OCI-LY7 (cell line): ENCODE data around the gene LY86. TPM values are rescaled to one million over a fixed set of nuclear protein-coding genes. Genes with fewer than 3 reads are reported as not detected.

ENCODE experiments used
- BruUV-seq: library from RNA; stranded (reverse); fragments of 400-500 nt; replicated peaks from 2 replicates; lab custom pipeline; 2021; lab: Mats Ljungman, UMichigan
- CTCF ChIA-PET: fragments of 300-600 bp; sonication (Branson Sonifier 250); formaldehyde crosslinking; loops from one replicate; lab custom pipeline; 2022; ENCODE audit warnings: antibody characterized with exemption; ENCODE audit not compliant: unreplicated experiment; lab: Charles Lee
- POLR2A ChIA-PET: fragments of 300-600 bp; sonication (Branson Sonifier 250); formaldehyde crosslinking; loops from one replicate; lab custom pipeline; 2022; ENCODE audit warnings: antibody characterized with exemption; lab: Charles Lee
- DNase-seq: peaks from one replicate; pipeline ENCODE4 v3.0.0-alpha.2; 2015; ENCODE audit warnings: low spot score
- H2AFZ ChIP-seq: fragments of 200-600 bp; sonication (generic), shearing (Covaris generic); 2 replicates; pipeline ENCODE4 v1.6.1; 2014; ENCODE audit warnings: mild to moderate bottlenecking, antibody characterized with exemption, low read length, moderate library complexity
- H3K27ac ChIP-seq: fragments of 200-600 bp; sonication (generic); 2 replicates; pipeline ENCODE4 v1.5.1; 2014; ENCODE audit warnings: mixed run types, low read depth, mild to moderate bottlenecking, moderate library complexity, low read length, inconsistent platforms; ENCODE audit not compliant: poor library complexity, severe bottlenecking
- H3K36me3 ChIP-seq: fragments of 200-600 bp; sonication (generic); 2 replicates; pipeline ENCODE4 v1.6.1; 2014; ENCODE audit warnings: mild to moderate bottlenecking, antibody characterized with exemption, low read length, moderate library complexity, mixed read lengths; ENCODE audit not compliant: insufficient read depth
- H3K4me1 ChIP-seq: fragments of 200-600 bp; sonication (generic); 2 replicates; pipeline ENCODE4 v1.5.1; 2014; ENCODE audit warnings: mild to moderate bottlenecking, low read length; ENCODE audit not compliant: insufficient read depth, poor library complexity, severe bottlenecking
- H3K4me2 ChIP-seq: fragments of 200-600 bp; sonication (generic); 2 replicates; pipeline ENCODE4 v1.6.1; 2014; ENCODE audit warnings: mild to moderate bottlenecking, low read length
- H3K4me3 ChIP-seq: fragments of 200-600 bp; sonication (generic); 2 replicates; pipeline ENCODE4 v1.5.1; 2014; ENCODE audit warnings: mild to moderate bottlenecking, low read depth, low read length; ENCODE audit not compliant: poor library complexity, severe bottlenecking
- H3K79me2 ChIP-seq: fragments of 200-600 bp; sonication (generic); 2 replicates; pipeline ENCODE4 v1.6.1; 2016; ENCODE audit warnings: low read depth, mild to moderate bottlenecking, low read length, moderate library complexity, mixed read lengths; ENCODE audit not compliant: insufficient read depth
- H3K9me2 ChIP-seq: fragments of 200-600 bp; sonication (generic); 2 replicates; pipeline ENCODE4 v1.6.1; 2016; ENCODE audit warnings: mild to moderate bottlenecking, low read length, mixed read lengths; ENCODE audit not compliant: insufficient read depth
- H3K9me3 ChIP-seq: fragments of 200-600 bp; sonication (generic); 2 replicates; pipeline ENCODE4 v1.6.1; 2014; ENCODE audit warnings: mild to moderate bottlenecking, mixed run types, low read length, mixed read lengths
- H4K20me1 ChIP-seq: fragments of 200-600 bp; sonication (generic); 2 replicates; pipeline ENCODE4 v1.6.1; 2014; ENCODE audit warnings: mild to moderate bottlenecking, antibody characterized with exemption, low read length, moderate library complexity, mixed read lengths; ENCODE audit not compliant: insufficient read depth
- EZH2phosphoT487 ChIP-seq: fragments of 200-600 bp; sonication (generic); IDR thresholded peaks from 2 replicates; pipeline ENCODE4 v1.6.1; 2018; ENCODE audit warnings: low read depth, borderline replicate concordance, mild to moderate bottlenecking, mixed run types, antibody characterized with exemption, low read length, moderate library complexity, mixed read lengths
- intact Hi-C: fragments of 100-400 bp; cut with micrococcal nuclease; formaldehyde crosslinking; loops from one replicate; pipeline ENCODE4 v1.10.0; 2022; ENCODE audit not compliant: unreplicated experiment
- total RNA-seq, 2 experiments: library from RNA; depleted of rRNA in 1 of 2; stranded (reverse); fragments of >200 nt in 1 of 2; shearing (Covaris generic) in 1 of 2; gene quantifications; 2 replicates each; pipeline ENCODE4 v1.2.3, GENCODE V29; 2014 to 2022
- TF ChIP-seq, protein P1 (sequence below): fragments of 200-600 bp; sonication (generic); conservative IDR thresholded peaks from 2 replicates; pipeline ENCODE4 v1.5.1; 2014; ENCODE audit warnings: mild to moderate bottlenecking, antibody characterized with exemption, low read length, moderate library complexity, mixed read lengths

LY86 gene
- total RNA-seq, 2 experiments from 2014 or later: 48.4 to 62.8 TPM

DNA sequence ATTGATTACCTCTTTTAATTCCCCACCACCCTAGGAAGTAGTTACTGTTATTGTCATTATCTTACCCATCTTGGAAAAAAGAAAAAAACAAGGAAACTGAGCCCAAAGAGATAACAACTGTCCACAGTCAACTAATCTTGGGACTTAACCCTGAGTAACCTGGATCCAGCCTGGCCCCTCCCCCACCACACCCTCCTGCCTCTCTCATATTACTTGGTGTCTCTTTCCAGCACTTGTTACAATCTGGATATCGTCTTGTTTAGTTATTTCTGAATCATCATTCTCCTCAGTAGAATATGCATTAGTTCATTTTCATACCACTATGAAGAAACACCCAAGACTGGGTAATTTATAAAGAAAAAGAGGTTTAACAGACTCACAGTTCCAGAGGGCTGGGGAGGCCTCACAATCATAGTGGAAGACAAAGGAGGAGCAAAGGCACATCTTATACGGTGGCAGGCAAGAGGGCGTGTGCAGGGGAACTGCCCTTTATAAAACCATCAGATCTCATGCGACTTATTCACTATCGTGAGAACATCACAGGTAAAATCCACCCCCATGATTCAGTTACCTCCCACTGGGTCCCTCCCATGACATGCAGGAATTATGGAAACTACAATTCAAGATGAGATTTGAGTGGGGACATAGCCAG lies 60.3 kb downstream of the LY86 start:
- POLR2A ChIA-PET: interaction anchor here (1.0 kb wide), 1 partner anchor 12 kb away, joined by 4 read pairs; no protein-coding TSS in a partner anchor
- Histone ChIP-seq H3K36me3 (peaks cover 82% of the 10 kb centered on the region), H3K27ac (no peak overlapping the region), H2AFZ (no peak overlapping the region), H3K9me2 (no peaks in the 10 kb centered on the region), H3K79me2 (no peaks in the 10 kb centered on the region), H3K4me2 (no peak overlapping the region), H3K4me1 (no peaks in the 10 kb centered on the region), H4K20me1 (no peaks in the 10 kb centered on the region), H3K9me3 (no peaks in the 10 kb centered on the region), H3K4me3 (no peak overlapping the region)
- TF ChIP-seq, protein P1, sequence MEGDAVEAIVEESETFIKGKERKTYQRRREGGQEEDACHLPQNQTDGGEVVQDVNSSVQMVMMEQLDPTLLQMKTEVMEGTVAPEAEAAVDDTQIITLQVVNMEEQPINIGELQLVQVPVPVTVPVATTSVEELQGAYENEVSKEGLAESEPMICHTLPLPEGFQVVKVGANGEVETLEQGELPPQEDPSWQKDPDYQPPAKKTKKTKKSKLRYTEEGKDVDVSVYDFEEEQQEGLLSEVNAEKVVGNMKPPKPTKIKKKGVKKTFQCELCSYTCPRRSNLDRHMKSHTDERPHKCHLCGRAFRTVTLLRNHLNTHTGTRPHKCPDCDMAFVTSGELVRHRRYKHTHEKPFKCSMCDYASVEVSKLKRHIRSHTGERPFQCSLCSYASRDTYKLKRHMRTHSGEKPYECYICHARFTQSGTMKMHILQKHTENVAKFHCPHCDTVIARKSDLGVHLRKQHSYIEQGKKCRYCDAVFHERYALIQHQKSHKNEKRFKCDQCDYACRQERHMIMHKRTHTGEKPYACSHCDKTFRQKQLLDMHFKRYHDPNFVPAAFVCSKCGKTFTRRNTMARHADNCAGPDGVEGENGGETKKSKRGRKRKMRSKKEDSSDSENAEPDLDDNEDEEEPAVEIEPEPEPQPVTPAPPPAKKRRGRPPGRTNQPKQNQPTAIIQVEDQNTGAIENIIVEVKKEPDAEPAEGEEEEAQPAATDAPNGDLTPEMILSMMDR: no peak
- no peak for TF ChIP-seq EZH2phosphoT487
- intact Hi-C loops: no loop called here
- no peak for DNase-seq
- no TSS peak for BruUV-seq
- CTCF ChIA-PET: no interaction called here

DNA sequence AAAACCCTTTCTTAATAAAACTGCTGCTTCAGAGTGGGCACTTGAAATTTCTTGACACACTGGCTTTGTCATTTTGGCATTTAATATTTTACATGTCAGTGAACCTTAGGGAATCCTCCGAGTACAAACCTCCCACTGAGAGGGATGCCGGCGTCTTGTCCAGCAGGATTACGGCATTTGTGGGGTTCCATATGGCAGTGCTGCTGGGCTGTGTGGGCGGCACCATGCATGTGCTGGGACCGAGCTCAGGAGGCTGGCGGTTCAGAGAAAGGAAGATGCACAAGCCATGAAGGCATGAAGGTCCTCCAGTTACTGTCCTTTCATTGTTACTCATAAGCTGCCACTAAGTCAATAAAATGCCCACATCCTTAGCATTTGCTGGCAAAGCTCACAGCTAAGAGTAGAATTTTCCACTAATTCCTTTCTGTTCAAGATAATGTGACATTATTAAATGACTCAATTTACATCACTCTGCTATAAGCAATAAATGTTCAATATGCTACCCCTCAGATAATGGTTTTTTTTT lies 61.4 kb downstream of the LY86 start:
- ChIA-PET CTCF (interaction anchor here (0.5 kb wide), 1 partner anchor 140 kb away, joined by 3 read pairs; no protein-coding TSS in a partner anchor), POLR2A (no interaction called here)
- H2AFZ ChIP-seq: no peak overlapping the region
- no peak overlapping the region for H3K27ac ChIP-seq
- H3K4me3 ChIP-seq: no peak overlapping the region
- no peaks in the 10 kb centered on the region for H3K4me1 ChIP-seq
- H3K4me2 ChIP-seq: no peak overlapping the region
- H3K9me3 ChIP-seq: no peaks in the 10 kb centered on the region
- no peak for TF ChIP-seq EZH2phosphoT487
- TF ChIP-seq, protein P1: no peak
- no TSS peak for BruUV-seq
- H3K9me2 ChIP-seq: no peaks in the 10 kb centered on the region
- H3K79me2 ChIP-seq: no peaks in the 10 kb centered on the region
- DNase-seq: no peak
- intact Hi-C loops: no loop called here
- no peaks in the 10 kb centered on the region for H4K20me1 ChIP-seq
- peaks cover 81% of the 10 kb centered on the region for H3K36me3 ChIP-seq

DNA sequence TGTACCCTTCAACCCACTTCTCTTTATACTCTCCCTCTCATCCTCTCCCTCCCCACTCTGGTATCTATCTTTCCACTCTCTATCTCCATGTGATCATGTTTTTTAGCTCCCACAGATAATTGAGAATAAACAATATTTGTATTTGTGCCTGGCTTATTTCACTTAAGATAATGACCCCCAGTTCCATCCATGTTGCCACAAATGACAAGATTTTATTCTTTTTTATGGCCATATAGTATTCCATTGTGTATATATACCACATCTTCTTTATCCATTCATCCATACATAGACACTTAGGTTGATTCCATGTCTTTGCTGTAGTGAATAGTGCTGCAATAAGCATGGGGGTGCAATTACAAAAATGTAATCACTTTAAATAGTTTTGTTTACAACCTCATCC lies 62.3 kb downstream of the LY86 start:
- Histone ChIP-seq H3K4me2 (no peak overlapping the region), H3K36me3 (peaks cover 80% of the 10 kb centered on the region)
- BruUV-seq: no TSS peak

More for the DNA sequence above, 62.3 kb downstream of the LY86 start:
- Histone ChIP-seq H3K9me2 (no peaks in the 10 kb centered on the region), H4K20me1 (no peaks in the 10 kb centered on the region), H3K4me3 (no peak overlapping the region), H3K4me1 (no peaks in the 10 kb centered on the region), H3K27ac (no peak overlapping the region), H3K79me2 (no peaks in the 10 kb centered on the region), H3K9me3 (no peaks in the 10 kb centered on the region), H2AFZ (no peak overlapping the region)
- ChIA-PET POLR2A (no interaction called here), CTCF (no interaction called here)
- TF ChIP-seq, protein P1: no peak
- TF ChIP-seq EZH2phosphoT487: no peak
- DNase-seq: no peak
- intact Hi-C loops: no loop called here
